Activated naive CD4-positive, alpha-beta T cell treated with anti-CD3 and anti-CD28 coated beads, Interleukin-2, amount 50 U/mL, for 24 hours (primary cell): ENCODE results near the gene CAP2.
"Not testable (repeated sequence)": the region's sequence is repeated elsewhere in the genome, so short reads cannot be mapped to it uniquely, and the experiment has no call there.

Source experiments
- H3K27ac Mint-ChIP-seq: one replicate; pipeline ENCODE4 v1.8.0; 2021; ENCODE audit warnings: mild to moderate bottlenecking, mixed read lengths
- H3K27me3 Mint-ChIP-seq: one replicate; pipeline ENCODE4 v1.8.0; 2021; ENCODE audit warnings: mixed read lengths
- H3K36me3 Mint-ChIP-seq: one replicate; pipeline ENCODE4 v1.8.0; 2021; ENCODE audit warnings: mixed read lengths
- H3K4me1 Mint-ChIP-seq: one replicate; pipeline ENCODE4 v1.8.0; 2021; ENCODE audit warnings: mixed read lengths
- H3K4me3 Mint-ChIP-seq: one replicate; pipeline ENCODE4 v1.8.0; 2021; ENCODE audit warnings: mild to moderate bottlenecking, mixed read lengths
- H3K9me3 Mint-ChIP-seq: one replicate; pipeline ENCODE4 v1.8.0; 2021; ENCODE audit warnings: mixed read lengths

CAP2 gene

DNA sequence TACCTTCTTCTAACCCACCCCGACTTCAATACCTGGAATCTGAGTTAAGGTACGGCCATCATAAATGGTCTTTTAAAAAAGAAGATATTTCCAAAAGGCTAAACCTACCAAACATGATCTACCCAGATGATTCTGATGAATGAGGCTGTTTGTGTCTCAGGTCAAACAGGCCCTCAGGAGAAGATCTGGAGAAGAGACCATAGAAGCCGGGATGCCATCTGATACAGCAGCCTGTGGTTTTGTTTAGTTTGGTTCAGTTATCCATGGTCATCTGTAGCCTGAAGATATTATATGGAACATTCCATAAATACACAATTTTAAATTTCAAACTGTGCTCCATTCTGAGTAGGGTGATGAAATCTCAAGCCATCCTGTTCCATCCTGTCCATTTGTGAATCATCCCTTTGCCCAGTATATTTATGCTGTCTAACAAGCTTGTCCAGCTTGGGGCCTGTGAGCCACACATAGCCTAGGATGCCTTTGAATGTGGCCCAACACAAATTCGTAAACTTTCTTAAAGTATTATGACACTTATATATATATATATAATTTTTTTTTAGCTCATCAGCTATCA, 4.0 kb upstream of the CAP2 start:
- Mint-ChIP-seq H3K9me3 (no peaks in the 10 kb centered on the region), H3K36me3 (no peaks in the 10 kb centered on the region), H3K27ac (no peak overlapping the region), H3K27me3 (peaks cover 33% of the 10 kb centered on the region), H3K4me1 (peaks cover 3% of the 10 kb centered on the region), H3K4me3 (no peak overlapping the region)

DNA sequence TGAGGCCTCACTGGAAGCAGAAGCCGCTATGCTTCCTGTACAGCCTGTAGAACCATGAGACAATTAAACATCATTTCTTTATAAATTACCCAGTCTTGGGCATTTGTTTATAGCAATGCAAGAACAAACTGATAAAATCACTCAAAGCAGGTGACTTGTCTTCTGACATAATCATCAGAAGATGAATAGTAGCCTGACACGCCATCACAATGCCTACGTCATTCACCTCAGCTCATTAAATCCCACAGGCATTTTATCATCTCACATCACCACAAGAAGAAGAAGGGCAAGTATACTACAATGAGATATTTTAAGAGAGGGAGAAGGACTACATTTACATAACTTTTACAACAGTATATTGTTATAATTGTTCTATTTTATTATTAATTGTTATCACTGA, 3.1 kb upstream of the CAP2 start:
- Mint-ChIP-seq H3K4me1 (peaks cover 4% of the 10 kb centered on the region), H3K4me3 (no peak overlapping the region), H3K9me3 (no peaks in the 10 kb centered on the region), H3K27me3 (peaks cover 40% of the 10 kb centered on the region), H3K27ac (no peak overlapping the region), H3K36me3 (no peaks in the 10 kb centered on the region)

DNA sequence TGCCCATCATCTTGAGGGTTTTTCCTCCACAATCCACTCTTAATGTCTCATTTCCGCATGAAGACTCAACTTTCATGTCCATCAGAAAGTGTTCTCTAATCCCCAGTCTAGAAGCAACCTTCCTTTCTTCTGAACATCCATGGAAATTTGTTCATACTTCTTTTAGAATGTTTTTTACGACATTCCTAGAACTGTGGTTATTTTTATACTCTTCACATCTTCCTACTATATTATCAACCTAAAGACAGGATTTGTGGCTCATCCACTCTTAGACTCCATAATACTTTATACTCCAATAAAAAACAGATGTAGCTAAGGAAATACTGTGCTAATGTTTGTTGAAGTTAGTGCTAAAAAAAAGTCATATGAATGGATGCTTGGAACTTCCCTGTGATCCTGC, 1.4 kb upstream of the CAP2 start:
- H3K27ac Mint-ChIP-seq = no peak overlapping the region
- no peaks in the 10 kb centered on the region for H3K9me3 Mint-ChIP-seq
- no peak overlapping the region for H3K4me3 Mint-ChIP-seq
- H3K4me1 Mint-ChIP-seq = peaks cover 4% of the 10 kb centered on the region
- H3K27me3 Mint-ChIP-seq = peaks cover 44% of the 10 kb centered on the region
- no peaks in the 10 kb centered on the region for H3K36me3 Mint-ChIP-seq

DNA sequence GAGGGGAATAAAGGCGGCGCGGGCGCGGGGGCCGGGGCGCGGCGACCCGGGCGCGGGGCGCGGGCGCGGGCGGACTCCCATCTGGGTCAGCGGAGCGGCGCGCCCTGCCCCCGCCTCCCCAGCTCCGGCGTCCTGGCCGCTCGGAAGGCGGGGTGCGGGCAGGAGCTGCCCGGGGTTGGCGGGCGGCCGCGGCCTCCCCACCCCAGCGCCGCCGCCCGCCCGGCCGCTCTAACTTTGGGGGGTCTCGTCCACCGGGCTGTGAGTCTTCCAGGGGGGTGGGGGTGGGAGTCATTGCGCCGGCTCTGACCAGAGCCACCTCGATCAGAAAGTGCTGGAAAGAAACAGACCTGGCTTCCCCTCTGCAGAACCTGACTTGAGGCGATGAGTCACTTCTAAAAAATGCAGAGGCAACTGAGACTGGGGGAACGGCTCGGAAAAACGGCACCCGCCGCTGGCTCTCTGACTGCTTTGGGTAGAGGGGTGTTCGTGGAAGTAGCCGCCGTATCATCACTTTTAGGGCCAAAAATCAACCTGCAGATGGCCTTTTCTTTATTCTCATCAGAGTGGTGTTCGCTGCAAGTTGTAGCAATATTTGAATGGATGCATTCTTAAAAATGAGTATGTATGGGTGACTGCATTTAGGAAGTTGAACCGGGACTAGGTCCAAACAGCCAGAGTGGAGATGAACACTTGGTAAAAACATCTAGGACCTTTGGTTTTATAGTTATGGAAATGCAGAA, 667 bp downstream of the CAP2 start:
- Mint-ChIP-seq H3K9me3 (no peaks in the 10 kb centered on the region), H3K36me3 (no peaks in the 10 kb centered on the region), H3K27me3 (peaks cover 47% of the 10 kb centered on the region), H3K4me1 (peaks cover 4% of the 10 kb centered on the region), H3K27ac (no peak overlapping the region), H3K4me3 (peak overlapping the region; percentile 37)

DNA sequence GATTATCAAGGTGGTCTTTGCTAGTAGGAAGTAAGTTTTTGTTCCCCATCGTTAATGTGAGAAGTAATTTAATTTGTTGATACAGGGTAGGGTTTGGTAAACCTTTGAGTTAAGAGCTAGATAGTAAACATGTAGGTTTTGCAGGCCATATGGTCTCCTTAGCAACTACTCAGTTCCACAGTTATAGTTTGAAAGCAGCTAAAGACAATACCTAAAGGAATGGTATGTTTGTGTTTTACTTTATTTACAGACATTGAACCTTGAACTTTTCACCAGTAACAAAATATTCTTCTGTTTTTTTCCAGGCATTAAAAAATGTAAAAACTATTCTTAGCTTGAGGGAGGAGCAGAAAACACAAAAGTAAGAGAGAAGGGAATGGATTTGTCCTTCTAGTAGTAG, 1.7 kb downstream of the CAP2 start:
- Mint-ChIP-seq H3K4me3 (no peak overlapping the region), H3K27me3 (peaks cover 48% of the 10 kb centered on the region), H3K9me3 (no peaks in the 10 kb centered on the region), H3K36me3 (no peaks in the 10 kb centered on the region), H3K27ac (no peak overlapping the region), H3K4me1 (peaks cover 4% of the 10 kb centered on the region)

DNA sequence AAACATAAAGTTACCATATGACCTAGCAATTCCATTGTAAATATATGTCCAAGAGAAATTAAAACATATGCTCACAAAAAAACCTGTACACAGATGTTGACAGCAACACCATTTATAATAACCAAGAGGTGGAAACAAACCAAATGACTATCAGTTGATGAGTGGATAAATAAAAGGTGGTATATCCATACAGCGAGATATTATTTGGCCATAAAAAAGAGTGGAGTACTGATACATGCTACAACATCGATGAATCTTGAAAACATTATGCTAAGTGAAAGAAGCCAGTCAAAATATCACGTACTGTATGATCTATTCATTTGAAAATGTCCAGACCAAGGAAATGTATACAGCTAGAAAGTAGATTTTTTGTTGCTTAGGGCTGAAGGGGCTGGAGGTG, 2.9 kb downstream of the CAP2 start:
- Mint-ChIP-seq H3K27me3 (peaks cover 46% of the 10 kb centered on the region), H3K4me3 (no peak overlapping the region), H3K4me1 (peaks cover 4% of the 10 kb centered on the region), H3K27ac (no peak overlapping the region), H3K9me3 (no peaks in the 10 kb centered on the region), H3K36me3 (no peaks in the 10 kb centered on the region)

DNA sequence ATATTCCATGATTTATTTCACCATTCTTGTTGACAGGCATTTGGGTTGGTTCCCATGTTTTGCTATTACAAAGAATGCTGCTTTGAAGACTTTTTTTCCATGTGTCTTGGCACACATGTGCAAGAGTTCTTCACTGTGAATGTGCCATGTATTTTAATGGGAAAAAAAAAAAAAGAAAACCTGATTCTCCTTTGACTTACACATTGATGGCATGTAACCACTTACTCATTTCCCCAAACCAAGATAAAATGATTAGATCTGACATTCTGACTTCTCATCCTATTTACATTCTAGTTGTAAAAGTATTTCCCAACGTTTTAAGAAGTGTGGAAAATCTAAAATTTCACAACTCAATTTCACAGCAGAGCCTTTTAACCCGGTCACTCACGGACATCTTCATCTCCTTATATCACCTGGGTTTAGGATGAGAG, 4.4 kb downstream of the CAP2 start:
- Mint-ChIP-seq H3K4me1 (peaks cover 4% of the 10 kb centered on the region), H3K9me3 (no peaks in the 10 kb centered on the region), H3K4me3 (no peak overlapping the region), H3K27ac (no peak overlapping the region), H3K27me3 (peaks cover 36% of the 10 kb centered on the region), H3K36me3 (no peaks in the 10 kb centered on the region)

DNA sequence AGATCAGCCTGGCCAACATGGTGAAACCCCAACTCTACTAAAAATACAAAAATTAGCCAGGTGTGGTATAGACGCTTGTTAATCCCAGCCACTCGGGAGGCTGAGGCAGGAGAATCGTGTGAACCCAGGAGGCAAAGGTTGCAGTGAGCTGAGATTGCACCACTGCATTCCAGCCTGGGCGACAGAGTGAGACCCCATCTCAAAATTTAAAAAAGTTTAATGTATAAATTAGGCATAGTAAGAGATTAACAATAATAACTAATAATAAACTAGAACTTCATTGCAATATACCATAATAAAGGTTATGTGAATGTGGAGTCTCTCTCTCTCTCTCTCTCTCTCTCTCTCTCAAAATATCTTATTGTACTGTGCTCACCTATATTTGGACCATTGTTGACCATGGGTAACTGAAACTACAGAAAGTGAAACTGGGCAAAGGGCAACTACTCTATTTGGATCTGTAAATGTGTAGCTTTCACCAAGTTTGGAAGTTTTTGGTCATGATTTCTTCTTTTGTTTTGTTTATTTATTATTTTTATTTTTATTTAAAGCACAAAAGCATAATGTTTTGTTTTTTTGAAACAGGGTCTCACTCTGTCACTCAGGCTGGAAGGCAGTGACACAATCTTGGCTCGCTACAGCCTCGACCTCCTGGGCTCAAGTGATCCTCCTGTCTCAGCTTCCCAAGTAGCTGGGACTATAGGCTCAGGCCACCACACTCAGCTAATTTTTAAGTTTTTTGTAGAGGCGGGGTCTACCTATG, 12.0 kb downstream of the CAP2 start:
- H3K4me3 Mint-ChIP-seq, H3K36me3 Mint-ChIP-seq, H3K4me1 Mint-ChIP-seq, H3K9me3 Mint-ChIP-seq, H3K27ac Mint-ChIP-seq, H3K27me3 Mint-ChIP-seq: not testable (repeated sequence)

DNA sequence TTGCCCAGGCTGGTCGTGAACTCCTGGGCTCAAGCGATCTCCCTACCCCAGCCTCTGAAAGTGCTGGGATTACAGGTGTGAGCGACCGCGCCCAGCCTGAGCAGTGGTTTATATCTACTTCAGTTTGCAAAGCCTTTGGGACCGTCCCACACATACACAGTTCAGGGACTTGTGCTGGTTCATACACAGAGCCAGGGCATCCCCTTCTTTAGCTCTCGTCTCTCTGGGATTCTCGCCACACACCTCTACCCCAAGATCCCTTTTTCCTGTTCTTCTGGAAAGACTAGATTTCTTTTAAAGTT, 12.5 kb downstream of the CAP2 start:
- no peaks in the 10 kb centered on the region for H3K4me1 Mint-ChIP-seq
- H3K4me3 Mint-ChIP-seq = no peak overlapping the region
- H3K27me3 Mint-ChIP-seq = peaks cover 2% of the 10 kb centered on the region
- no peaks in the 10 kb centered on the region for H3K9me3 Mint-ChIP-seq
- H3K36me3 Mint-ChIP-seq = no peaks in the 10 kb centered on the region
- H3K27ac Mint-ChIP-seq = no peak overlapping the region

DNA sequence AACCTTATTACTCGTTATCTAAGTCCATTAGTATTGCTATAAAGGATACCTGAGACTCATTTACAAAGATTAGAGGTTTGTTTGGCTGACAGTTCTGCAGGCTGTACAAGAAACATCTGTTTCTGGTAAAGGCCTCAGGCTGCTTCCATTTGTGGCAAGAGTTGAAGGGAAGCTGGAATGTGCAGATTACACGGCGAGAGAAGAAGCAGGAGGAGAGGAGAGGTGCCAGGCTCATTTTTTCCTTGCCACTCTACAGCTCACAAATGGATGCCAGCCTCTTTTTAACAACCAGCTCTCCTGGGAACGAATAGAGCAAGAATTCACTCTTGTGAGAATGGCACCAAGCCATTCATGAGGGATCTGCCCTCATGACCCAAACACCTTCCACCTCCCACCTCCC, 14.7 kb downstream of the CAP2 start:
- Mint-ChIP-seq H3K36me3 (no peaks in the 10 kb centered on the region), H3K9me3 (no peaks in the 10 kb centered on the region), H3K4me3 (no peak overlapping the region), H3K27ac (no peak overlapping the region), H3K27me3 (peaks cover 3% of the 10 kb centered on the region), H3K4me1 (no peaks in the 10 kb centered on the region)

DNA sequence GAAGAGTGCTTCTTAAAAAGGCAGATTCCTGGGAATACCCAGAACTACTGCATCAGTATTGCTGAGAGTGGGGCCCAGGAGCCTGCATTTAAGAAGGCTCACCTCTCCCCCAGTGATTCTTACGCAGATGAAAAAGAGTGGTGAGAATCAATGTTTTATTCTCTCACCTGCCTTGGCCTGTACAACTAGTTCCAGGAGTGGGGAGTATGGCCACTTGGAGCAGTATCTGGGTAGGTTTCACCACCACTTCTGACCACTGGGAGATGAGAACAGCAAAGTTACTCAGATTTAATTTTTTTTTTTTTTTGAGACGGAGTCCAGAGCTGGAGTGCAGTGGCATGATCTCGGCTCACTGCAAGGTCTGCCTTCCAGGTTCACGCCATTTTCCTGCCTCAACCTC, 16.9 kb downstream of the CAP2 start:
- no peaks in the 10 kb centered on the region for H3K4me1 Mint-ChIP-seq

DNA sequence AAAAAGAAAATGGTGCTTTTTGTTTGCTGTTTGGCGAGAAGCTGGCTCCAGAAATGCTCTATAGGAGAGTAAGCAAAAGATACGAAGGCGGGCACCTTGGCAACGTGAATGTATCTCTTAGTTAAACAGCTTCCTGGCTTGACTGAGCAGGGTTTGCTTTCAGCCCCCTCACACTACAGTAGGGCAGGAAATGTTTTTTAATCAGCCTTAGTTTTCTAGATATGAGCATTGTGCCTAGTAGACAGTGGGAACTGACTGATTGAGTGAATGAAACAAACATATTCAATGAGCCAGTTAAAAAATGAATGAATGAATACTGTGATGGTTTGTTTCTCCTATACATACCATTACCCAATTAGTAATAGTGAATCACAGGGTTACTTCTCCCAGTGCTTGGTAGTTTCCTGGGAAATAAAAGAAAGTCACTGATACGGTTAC, 19.9 kb downstream of the CAP2 start:
- H3K27me3 Mint-ChIP-seq = peaks cover 9% of the 10 kb centered on the region
- H3K9me3 Mint-ChIP-seq = no peaks in the 10 kb centered on the region
- H3K4me1 Mint-ChIP-seq = no peaks in the 10 kb centered on the region
- no peaks in the 10 kb centered on the region for H3K36me3 Mint-ChIP-seq
- H3K27ac Mint-ChIP-seq = no peak overlapping the region
- no peak overlapping the region for H3K4me3 Mint-ChIP-seq

More for the DNA sequence above, 16.9 kb downstream of the CAP2 start:
- Mint-ChIP-seq H3K27me3 (peaks cover 3% of the 10 kb centered on the region), H3K4me3 (no peak overlapping the region), H3K27ac (no peak overlapping the region), H3K36me3 (no peaks in the 10 kb centered on the region), H3K9me3 (no peaks in the 10 kb centered on the region)

DNA sequence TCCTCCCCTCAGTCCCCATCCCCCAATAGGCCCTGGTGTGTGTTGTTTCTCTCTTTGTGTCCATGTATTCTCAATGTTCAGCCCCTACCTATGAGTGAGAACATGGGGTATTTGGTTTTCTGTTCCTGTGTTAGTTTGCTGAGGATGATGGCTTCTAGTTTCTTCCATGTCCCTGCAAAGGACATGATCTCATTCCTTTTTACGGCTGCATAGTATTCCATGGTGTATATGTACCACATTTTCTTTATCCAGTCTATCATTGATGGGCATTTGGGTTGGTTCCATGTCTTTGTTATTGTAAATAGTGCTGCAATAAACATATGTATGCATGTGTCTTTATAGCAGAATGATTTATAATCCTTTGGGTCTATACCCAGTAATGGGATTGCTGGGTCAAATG, 21.0 kb downstream of the CAP2 start:
- not testable (repeated sequence) for H3K9me3 Mint-ChIP-seq, H3K4me1 Mint-ChIP-seq, H3K36me3 Mint-ChIP-seq, H3K4me3 Mint-ChIP-seq, H3K27ac Mint-ChIP-seq, H3K27me3 Mint-ChIP-seq

DNA sequence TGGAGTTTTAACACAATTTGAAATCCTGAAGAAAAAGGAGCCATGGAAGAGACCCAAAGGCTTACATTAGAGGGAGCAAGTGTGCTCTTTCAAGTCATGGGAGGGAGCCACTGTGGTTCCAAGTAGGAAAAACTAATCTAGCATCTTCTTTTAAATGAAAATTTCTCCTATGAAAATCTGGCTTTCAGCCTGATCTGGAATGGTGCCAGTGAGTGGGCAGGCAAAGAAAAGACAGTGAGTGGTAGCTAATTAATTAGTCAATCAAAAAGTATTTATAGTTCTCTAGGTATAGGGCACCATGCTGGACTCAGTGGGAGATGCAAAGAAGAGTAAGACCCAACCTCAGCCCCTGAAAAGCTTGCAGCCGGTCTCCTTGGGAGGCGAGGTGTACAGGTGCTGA, 21.9 kb downstream of the CAP2 start:
- Mint-ChIP-seq H3K27ac (no peak overlapping the region), H3K36me3 (no peaks in the 10 kb centered on the region), H3K4me3 (no peak overlapping the region), H3K27me3 (peaks cover 9% of the 10 kb centered on the region), H3K4me1 (no peaks in the 10 kb centered on the region), H3K9me3 (no peaks in the 10 kb centered on the region)

DNA sequence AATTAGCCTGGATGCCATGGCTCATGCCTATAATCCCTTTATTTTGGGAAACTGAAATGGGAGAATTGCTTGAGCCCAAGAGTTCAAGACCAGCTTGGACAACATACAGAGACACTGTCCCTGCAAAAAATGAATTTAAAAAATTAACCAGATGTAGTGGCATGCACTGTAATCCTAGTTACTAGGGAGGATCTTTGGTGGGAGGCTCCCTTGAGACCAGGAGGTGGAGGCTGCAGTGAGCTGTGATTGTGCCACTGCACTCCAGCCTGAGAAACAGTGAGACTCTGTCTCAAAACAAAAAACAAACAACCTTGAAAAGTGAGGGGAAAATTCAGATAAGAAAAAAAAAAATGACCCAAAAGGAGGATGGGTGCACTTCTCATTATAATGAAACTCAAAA, 23.4 kb downstream of the CAP2 start:
- H3K4me3 Mint-ChIP-seq = no peak overlapping the region
- H3K27me3 Mint-ChIP-seq = peaks cover 12% of the 10 kb centered on the region
- no peaks in the 10 kb centered on the region for H3K36me3 Mint-ChIP-seq
- H3K27ac Mint-ChIP-seq = no peak overlapping the region
- H3K9me3 Mint-ChIP-seq = no peaks in the 10 kb centered on the region
- no peaks in the 10 kb centered on the region for H3K4me1 Mint-ChIP-seq

DNA sequence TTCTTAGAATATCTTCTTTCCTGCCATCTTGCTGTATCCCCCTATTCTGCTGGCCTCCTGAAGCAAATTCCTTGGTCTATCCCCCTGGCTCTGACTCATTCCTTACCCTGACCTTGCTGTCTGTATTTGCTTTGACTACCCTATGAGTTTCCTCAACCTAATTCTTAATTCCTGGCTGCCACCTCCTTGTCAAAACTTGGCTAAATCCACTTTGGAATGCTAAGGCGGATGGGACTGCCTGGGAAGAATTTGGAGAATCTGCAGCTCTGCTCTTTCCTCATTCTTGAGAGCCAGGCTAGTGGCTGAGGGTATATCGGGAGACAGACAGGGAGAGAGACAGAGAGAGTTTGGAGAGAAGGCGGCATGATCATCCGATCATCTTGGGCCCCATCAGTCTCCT, 24.4 kb downstream of the CAP2 start:
- no peak overlapping the region for H3K27ac Mint-ChIP-seq
- no peaks in the 10 kb centered on the region for H3K9me3 Mint-ChIP-seq
- H3K27me3 Mint-ChIP-seq = peaks cover 12% of the 10 kb centered on the region
- H3K4me1 Mint-ChIP-seq = no peaks in the 10 kb centered on the region
- H3K36me3 Mint-ChIP-seq = no peaks in the 10 kb centered on the region
- H3K4me3 Mint-ChIP-seq = no peak overlapping the region
